HEK293 (cell line): ENCODE measurements around the gene MSLN.

Experiments used
- FEZF1 ChIP-seq: fragments of 450-650 bp; formaldehyde crosslinking; IDR thresholded peaks from 2 replicates; pipeline ENCODE4 v1.5.1; 2016; ENCODE audit warnings: missing biosample characterization, missing genetic modification characterization
- KLF1 ChIP-seq: fragments of 450-650 bp; formaldehyde crosslinking; IDR thresholded peaks from 2 replicates; pipeline ENCODE4 v1.5.1; 2016; ENCODE audit warnings: missing biosample characterization, missing genetic modification characterization
- KLF16 ChIP-seq: fragments of 450-650 bp; formaldehyde crosslinking; IDR thresholded peaks from 2 replicates; pipeline ENCODE4 v1.5.1; 2017; ENCODE audit warnings: missing biosample characterization, missing genetic modification characterization
- KLF7 ChIP-seq: fragments of 450-650 bp; formaldehyde crosslinking; IDR thresholded peaks from 2 replicates; pipeline ENCODE4 v1.5.1; 2016; ENCODE audit warnings: missing biosample characterization, missing genetic modification characterization, borderline replicate concordance
- KLF8 ChIP-seq: fragments of 450-650 bp; formaldehyde crosslinking; IDR thresholded peaks from 2 replicates; pipeline ENCODE4 v1.5.1; 2016; ENCODE audit warnings: missing biosample characterization, missing genetic modification characterization
- OSR2 ChIP-seq: fragments of 450-650 bp; formaldehyde crosslinking; IDR thresholded peaks from 2 replicates; pipeline ENCODE4 v1.5.1; 2016; ENCODE audit warnings: missing biosample characterization, missing genetic modification characterization
- OVOL3 ChIP-seq: fragments of 450-650 bp; formaldehyde crosslinking; IDR thresholded peaks from 2 replicates; pipeline ENCODE4 v1.5.1; 2016; ENCODE audit warnings: missing biosample characterization, missing genetic modification characterization
- REPIN1 ChIP-seq: fragments of 450-650 bp; formaldehyde crosslinking; IDR thresholded peaks from 2 replicates; pipeline ENCODE4 v1.5.1; 2017; ENCODE audit warnings: missing biosample characterization, missing genetic modification characterization, low read depth
- SP2 ChIP-seq: fragments of 450-650 bp; formaldehyde crosslinking; IDR thresholded peaks from 2 replicates; pipeline ENCODE4 v1.5.1; 2016; ENCODE audit warnings: missing biosample characterization, missing genetic modification characterization
- WT1 ChIP-seq: fragments of 450-650 bp; formaldehyde crosslinking; IDR thresholded peaks from 2 replicates; pipeline ENCODE4 v1.5.1; 2016; ENCODE audit warnings: missing biosample characterization, missing genetic modification characterization
- ZBTB21 ChIP-seq: fragments of 450-650 bp; formaldehyde crosslinking; IDR thresholded peaks from 2 replicates; pipeline ENCODE4 v1.5.1; 2017; ENCODE audit warnings: missing biosample characterization, missing genetic modification characterization
- ZBTB7A ChIP-seq: fragments of 450-650 bp; formaldehyde crosslinking; IDR thresholded peaks from 2 replicates; pipeline ENCODE4 v1.5.1; 2016; ENCODE audit warnings: low read depth, missing biosample characterization, missing genetic modification characterization
- ZFHX2 ChIP-seq: fragments of 450-650 bp; formaldehyde crosslinking; conservative IDR thresholded peaks from 2 replicates; pipeline ENCODE4 v1.5.1; 2016; ENCODE audit warnings: missing biosample characterization, missing genetic modification characterization
- ZFP69B ChIP-seq: fragments of 450-650 bp; formaldehyde crosslinking; IDR thresholded peaks from 2 replicates; pipeline ENCODE4 v1.5.1; 2016; ENCODE audit warnings: missing biosample characterization, missing genetic modification characterization
- ZIC2 ChIP-seq: fragments of 450-650 bp; formaldehyde crosslinking; IDR thresholded peaks from 2 replicates; pipeline ENCODE4 v1.5.1; 2016; ENCODE audit warnings: missing biosample characterization, missing genetic modification characterization
- ZNF138 ChIP-seq: fragments of 450-650 bp; formaldehyde crosslinking; IDR thresholded peaks from 2 replicates; pipeline ENCODE4 v1.5.1; 2016; ENCODE audit warnings: missing biosample characterization, missing genetic modification characterization, borderline replicate concordance
- ZNF174 ChIP-seq: fragments of 450-650 bp; formaldehyde crosslinking; IDR thresholded peaks from 2 replicates; pipeline ENCODE4 v1.5.0; 2017; ENCODE audit warnings: missing biosample characterization, mild to moderate bottlenecking, missing genetic modification characterization
- ZNF2 ChIP-seq: fragments of 450-650 bp; formaldehyde crosslinking; IDR thresholded peaks from 2 replicates; pipeline ENCODE4 v1.5.1; 2016; ENCODE audit warnings: missing biosample characterization, missing genetic modification characterization
- ZNF214 ChIP-seq: fragments of 450-650 bp; formaldehyde crosslinking; IDR thresholded peaks from 2 replicates; pipeline ENCODE4 v1.5.1; 2017; ENCODE audit warnings: missing biosample characterization, mild to moderate bottlenecking, missing genetic modification characterization, borderline replicate concordance
- ZNF266 ChIP-seq: fragments of 450-650 bp; formaldehyde crosslinking; IDR thresholded peaks from 2 replicates; pipeline ENCODE4 v1.5.1; 2016; ENCODE audit warnings: missing biosample characterization, missing genetic modification characterization, low read depth
- ZNF302 ChIP-seq: fragments of 450-650 bp; formaldehyde crosslinking; IDR thresholded peaks from 2 replicates; pipeline ENCODE4 v1.5.1; 2016; ENCODE audit warnings: missing biosample characterization, missing genetic modification characterization, low read depth
- ZNF37A ChIP-seq: fragments of 450-650 bp; IDR thresholded peaks from 2 replicates; pipeline ENCODE4 v1.5.1; 2018; ENCODE audit warnings: missing biosample characterization, missing genetic modification characterization
- ZNF404 ChIP-seq: fragments of 450-650 bp; formaldehyde crosslinking; IDR thresholded peaks from 2 replicates; pipeline ENCODE4 v1.5.1; 2017; ENCODE audit warnings: missing biosample characterization, missing genetic modification characterization
- ZNF501 ChIP-seq: fragments of 450-650 bp; formaldehyde crosslinking; IDR thresholded peaks from 2 replicates; pipeline ENCODE4 v1.5.1; 2016; ENCODE audit warnings: missing biosample characterization, missing genetic modification characterization
- ZNF513 ChIP-seq: fragments of 450-650 bp; IDR thresholded peaks from 2 replicates; pipeline ENCODE4 v1.5.1; 2018; ENCODE audit warnings: missing biosample characterization, missing genetic modification characterization
- ZNF521 ChIP-seq: fragments of 450-650 bp; formaldehyde crosslinking; IDR thresholded peaks from 2 replicates; pipeline ENCODE4 v1.5.1; 2017; ENCODE audit warnings: missing biosample characterization, mild to moderate bottlenecking, missing genetic modification characterization
- ZNF548 ChIP-seq: fragments of 450-650 bp; formaldehyde crosslinking; IDR thresholded peaks from 2 replicates; pipeline ENCODE4 v1.5.1; 2016; ENCODE audit warnings: missing biosample characterization, missing genetic modification characterization
- ZNF549 ChIP-seq: fragments of 450-650 bp; IDR thresholded peaks from 2 replicates; pipeline ENCODE4 v1.5.1; 2018; ENCODE audit warnings: missing biosample characterization, missing genetic modification characterization, mild to moderate bottlenecking, inconsistent platforms, moderate library complexity
- ZNF558 ChIP-seq: fragments of 450-650 bp; formaldehyde crosslinking; IDR thresholded peaks from 2 replicates; pipeline ENCODE4 v1.5.1; 2016; ENCODE audit warnings: missing biosample characterization, missing genetic modification characterization
- ZNF596 ChIP-seq: fragments of 450-650 bp; IDR thresholded peaks from 2 replicates; pipeline ENCODE4 v1.5.0; 2018; ENCODE audit warnings: missing biosample characterization, mild to moderate bottlenecking, missing genetic modification characterization, moderate library complexity
- ZNF600 ChIP-seq: fragments of 450-650 bp; formaldehyde crosslinking; IDR thresholded peaks from 2 replicates; pipeline ENCODE4 v1.5.1; 2016; ENCODE audit warnings: missing biosample characterization, missing genetic modification characterization
- ZNF626 ChIP-seq: fragments of 450-650 bp; sonication (Bioruptor Pico); formaldehyde crosslinking; IDR thresholded peaks from 2 replicates; pipeline ENCODE4 v1.5.1; 2018; ENCODE audit warnings: missing biosample characterization, missing genetic modification characterization, inconsistent platforms
- ZNF654 ChIP-seq: fragments of 450-650 bp; formaldehyde crosslinking; IDR thresholded peaks from 2 replicates; pipeline ENCODE4 v1.5.1; 2016; ENCODE audit warnings: low read depth, missing biosample characterization, missing genetic modification characterization
- ZNF660 ChIP-seq: fragments of 450-650 bp; IDR thresholded peaks from 2 replicates; pipeline ENCODE4 v1.5.1; 2018; ENCODE audit warnings: missing biosample characterization, mild to moderate bottlenecking, missing genetic modification characterization
- ZNF76 ChIP-seq: fragments of 450-650 bp; formaldehyde crosslinking; IDR thresholded peaks from 2 replicates; pipeline ENCODE4; 2016; ENCODE audit warnings: low read depth, missing biosample characterization, missing genetic modification characterization, borderline replicate concordance
- ZNF792 ChIP-seq: fragments of 450-650 bp; formaldehyde crosslinking; IDR thresholded peaks from 2 replicates; pipeline ENCODE4 v1.5.1; 2016; ENCODE audit warnings: missing biosample characterization, missing genetic modification characterization
- ZSCAN16 ChIP-seq: fragments of 450-650 bp; formaldehyde crosslinking; IDR thresholded peaks from 2 replicates; pipeline ENCODE4 v1.5.1; 2016; ENCODE audit warnings: missing biosample characterization, missing genetic modification characterization
- ZSCAN30 ChIP-seq: fragments of 450-650 bp; IDR thresholded peaks from 2 replicates; pipeline ENCODE4 v1.5.1; 2018; ENCODE audit warnings: missing biosample characterization, mild to moderate bottlenecking, missing genetic modification characterization, moderate library complexity
- TF ChIP-seq, protein P1 (sequence below): fragments of 450-650 bp; formaldehyde crosslinking; IDR thresholded peaks from 2 replicates; pipeline ENCODE4 v1.5.1; 2016; ENCODE audit warnings: missing biosample characterization, missing genetic modification characterization, borderline replicate concordance

Gene MSLN

GRCh38 chr16:720990-721764, 39.4 kb upstream of the MSLN start, which contains the start of gene ANTKMT (continued):
- TF ChIP-seq FEZF1 (tag by site-specific recombination) (no peak), REPIN1 (tag by site-specific recombination) (no peak), ZBTB21 (no peak), ZNF37A (tag by site-specific recombination) (no peak), ZNF654 (tag by site-specific recombination) (no peak), ZSCAN30 (tag by site-specific recombination) (peak; percentile 97; the same call in 1 of the 2 replicates), ZNF596 (tag by site-specific recombination) (peak; percentile 72), ZNF600 (tag by site-specific recombination) (no peak), SP2 (tag by site-specific recombination) (peak; percentile 35), KLF8 (tag by site-specific recombination) (peak; percentile 47; the same call in 1 of the 2 replicates), OVOL3 (tag by site-specific recombination) (no peak), ZSCAN16 (tag by site-specific recombination) (no peak), ZNF549 (tag by site-specific recombination) (no peak), OSR2 (tag by site-specific recombination) (peak; percentile 45; the same call in 1 of the 2 replicates), ZIC2 (tag by site-specific recombination) (no peak), KLF1 (tag by site-specific recombination) (peak; percentile 75), ZNF792 (tag by site-specific recombination) (no peak), ZNF138 (no peak), ZNF626 (tag by site-specific recombination) (peak; percentile 93; the same call in 1 of the 2 replicates), ZNF266 (tag by site-specific recombination) (no peak), ZNF513 (no peak; the same call in 1 of the 2 replicates), ZBTB7A (tag by site-specific recombination) (0 out of 2 replicates have a peak, but pooled peaks have one; percentile 22), ZNF174 (tag by site-specific recombination) (0 out of 2 replicates have a peak, but pooled peaks have one; percentile 74), ZNF548 (no peak), ZNF404 (tag by site-specific recombination) (no peak), ZNF660 (tag by site-specific recombination) (peak; percentile 88), ZNF2 (tag by site-specific recombination) (no peak), ZNF302 (tag by site-specific recombination) (no peak), ZFP69B (no peak), ZFHX2 (tag by site-specific recombination) (peak; percentile 64), ZNF501 (tag by site-specific recombination) (no peak), KLF7 (tag by site-specific recombination) (no peak), ZNF76 (tag by site-specific recombination) (peak; percentile 49), ZNF558 (tag by site-specific recombination) (no peak), WT1 (no peak), KLF16 (tag by site-specific recombination) (peak; percentile 19; the same call in 1 of the 2 replicates), ZNF521 (no peak), ZNF214 (tag by site-specific recombination) (no peak)
- TF ChIP-seq, protein P1, sequence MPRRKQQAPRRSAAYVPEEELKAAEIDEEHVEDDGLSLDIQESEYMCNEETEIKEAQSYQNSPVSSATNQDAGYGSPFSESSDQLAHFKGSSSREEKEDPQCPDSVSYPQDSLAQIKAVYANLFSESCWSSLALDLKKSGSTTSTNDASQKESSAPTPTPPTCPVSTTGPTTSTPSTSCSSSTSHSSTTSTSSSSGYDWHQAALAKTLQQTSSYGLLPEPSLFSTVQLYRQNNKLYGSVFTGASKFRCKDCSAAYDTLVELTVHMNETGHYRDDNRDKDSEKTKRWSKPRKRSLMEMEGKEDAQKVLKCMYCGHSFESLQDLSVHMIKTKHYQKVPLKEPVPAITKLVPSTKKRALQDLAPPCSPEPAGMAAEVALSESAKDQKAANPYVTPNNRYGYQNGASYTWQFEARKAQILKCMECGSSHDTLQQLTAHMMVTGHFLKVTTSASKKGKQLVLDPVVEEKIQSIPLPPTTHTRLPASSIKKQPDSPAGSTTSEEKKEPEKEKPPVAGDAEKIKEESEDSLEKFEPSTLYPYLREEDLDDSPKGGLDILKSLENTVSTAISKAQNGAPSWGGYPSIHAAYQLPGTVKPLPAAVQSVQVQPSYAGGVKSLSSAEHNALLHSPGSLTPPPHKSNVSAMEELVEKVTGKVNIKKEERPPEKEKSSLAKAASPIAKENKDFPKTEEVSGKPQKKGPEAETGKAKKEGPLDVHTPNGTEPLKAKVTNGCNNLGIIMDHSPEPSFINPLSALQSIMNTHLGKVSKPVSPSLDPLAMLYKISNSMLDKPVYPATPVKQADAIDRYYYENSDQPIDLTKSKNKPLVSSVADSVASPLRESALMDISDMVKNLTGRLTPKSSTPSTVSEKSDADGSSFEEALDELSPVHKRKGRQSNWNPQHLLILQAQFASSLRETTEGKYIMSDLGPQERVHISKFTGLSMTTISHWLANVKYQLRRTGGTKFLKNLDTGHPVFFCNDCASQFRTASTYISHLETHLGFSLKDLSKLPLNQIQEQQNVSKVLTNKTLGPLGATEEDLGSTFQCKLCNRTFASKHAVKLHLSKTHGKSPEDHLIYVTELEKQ: no peak
